T-helper 9 cell (primary cell): ENCODE data around the gene SH3GL3.

Source experiments
- DNase-seq: peaks from one replicate; pipeline ENCODE4 v3.0.0-alpha.2; 2020

Gene SH3GL3

DNA sequence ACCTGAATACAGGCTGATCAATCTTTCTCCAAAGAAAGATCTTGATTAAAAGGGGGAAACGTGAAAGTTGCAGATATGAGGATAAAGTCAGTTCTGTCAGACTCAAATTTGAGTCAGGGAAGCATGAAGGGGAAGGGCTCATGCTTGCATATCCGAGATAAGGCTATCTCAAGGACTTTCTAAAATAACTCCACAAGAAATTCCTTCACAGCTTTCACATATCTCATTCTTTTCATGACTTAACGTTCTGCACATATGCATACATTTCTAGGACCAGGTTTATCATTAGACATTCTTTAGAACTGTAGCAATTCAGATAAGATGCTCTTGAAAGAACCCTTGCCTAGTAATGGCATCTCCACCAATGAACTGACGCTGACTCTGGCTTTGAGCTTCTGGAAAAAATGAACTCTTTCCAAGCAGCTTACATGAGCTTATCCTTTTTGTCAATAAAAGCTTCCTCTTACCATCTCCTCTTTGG lies 15.9 kb downstream of the SH3GL3 start:
- DNase-seq: no peak

DNA sequence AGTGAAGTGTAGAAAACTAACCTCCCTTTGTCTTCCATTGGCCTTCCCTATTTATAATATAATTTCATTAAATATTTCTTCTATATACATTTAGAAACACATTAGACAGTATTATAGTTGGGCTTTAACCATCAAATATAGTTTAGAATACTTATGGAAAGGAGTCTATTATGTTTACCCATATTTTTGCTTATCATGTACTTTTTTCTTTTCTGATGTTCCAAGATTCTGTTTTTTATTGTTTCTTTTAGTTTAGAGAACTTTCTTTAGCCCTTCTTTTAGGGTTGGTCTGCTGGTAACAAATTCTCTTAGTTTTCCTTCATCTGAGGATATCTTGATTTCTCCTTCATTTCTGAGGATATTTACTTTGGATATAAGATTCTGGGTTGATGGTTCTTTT lies 23.7 kb downstream of the SH3GL3 start:
- no peak for DNase-seq

DNA sequence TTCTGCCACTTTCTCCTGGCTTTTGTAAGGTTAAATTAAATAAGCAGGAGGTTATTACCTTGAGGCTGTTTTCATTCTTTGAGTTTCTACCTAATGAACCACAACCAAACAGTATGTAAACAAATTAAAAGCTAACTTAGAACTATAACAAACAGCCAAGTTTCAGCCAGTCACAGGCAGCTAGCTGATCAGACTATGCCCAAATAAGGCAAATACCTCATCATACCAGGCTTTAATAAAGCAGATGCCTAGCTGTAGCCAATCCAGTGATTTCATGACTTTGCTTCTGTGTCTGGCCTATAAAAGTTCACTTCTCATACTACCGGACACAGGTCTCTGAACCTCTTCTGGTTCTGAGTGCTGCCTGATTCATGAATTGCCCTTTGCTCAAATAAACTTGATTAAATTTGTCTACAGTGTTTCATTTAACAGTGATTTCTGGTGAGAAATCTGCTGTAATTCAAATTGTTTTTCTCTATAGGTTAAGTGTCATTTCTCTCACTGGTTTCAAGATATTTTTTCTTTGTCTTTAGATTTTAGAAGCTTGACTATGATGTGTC lies 24.2 kb downstream of the SH3GL3 start:
- DNase-seq: no peak

DNA sequence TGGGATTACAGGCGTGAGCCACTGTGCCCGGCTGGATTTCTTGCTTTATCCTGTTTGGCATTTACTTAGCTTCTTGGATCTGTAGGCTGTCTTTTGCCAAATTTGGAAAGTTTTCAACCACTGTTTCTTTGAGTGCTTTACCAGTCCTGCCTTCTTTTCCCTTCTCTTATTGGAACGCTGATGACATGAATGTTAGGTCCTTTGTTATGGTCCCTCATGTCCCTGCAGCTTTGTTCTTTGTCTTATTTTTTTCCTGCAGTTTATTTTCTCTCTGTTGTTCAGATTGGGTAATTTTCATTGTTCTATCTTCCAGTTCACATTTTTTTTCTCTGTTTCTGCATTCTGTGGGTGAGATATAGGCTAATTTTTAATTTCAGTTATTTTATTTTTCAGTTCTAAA lies 25.0 kb downstream of the SH3GL3 start:
- no peak for DNase-seq

DNA sequence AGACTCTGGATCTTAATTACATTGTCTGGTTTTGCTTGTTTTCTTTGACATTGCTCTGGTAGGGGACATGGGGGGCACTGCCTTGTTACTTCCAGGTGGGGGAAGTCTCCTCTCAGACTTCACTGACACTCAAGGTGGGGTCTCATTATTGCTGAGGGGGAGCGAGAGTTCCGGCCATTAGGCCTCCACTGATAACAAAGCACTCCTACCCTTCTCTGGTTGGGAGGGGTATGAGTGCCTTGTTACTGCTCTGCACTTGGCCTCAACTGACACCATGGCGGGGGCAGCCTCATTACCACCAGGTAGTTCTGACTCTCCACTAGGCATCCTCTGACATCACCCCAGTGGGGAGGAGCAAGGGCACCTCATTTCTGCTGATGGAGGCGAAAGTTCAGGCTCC lies 25.7 kb downstream of the SH3GL3 start:
- no peak for DNase-seq

DNA sequence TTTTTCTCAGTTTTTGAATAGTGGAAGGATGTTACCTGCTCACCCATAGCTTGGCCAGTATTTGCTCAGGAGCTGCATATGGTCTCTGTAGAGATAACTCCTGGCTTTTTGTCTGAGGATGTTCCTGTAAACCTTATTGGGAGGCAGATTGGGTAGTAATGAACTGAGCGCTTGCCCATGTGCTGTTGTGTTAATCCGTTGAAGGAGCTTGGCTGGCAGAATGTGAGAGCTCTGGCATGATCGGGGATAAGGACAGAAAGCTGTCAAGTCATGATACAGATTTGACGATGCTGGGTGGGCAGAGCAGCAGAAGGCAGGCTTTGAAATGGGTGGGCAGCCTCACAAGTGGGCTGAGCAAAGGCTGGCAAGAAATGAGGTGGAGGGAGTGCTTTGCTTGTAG lies 27.4 kb downstream of the SH3GL3 start:
- DNase-seq: no peak

DNA sequence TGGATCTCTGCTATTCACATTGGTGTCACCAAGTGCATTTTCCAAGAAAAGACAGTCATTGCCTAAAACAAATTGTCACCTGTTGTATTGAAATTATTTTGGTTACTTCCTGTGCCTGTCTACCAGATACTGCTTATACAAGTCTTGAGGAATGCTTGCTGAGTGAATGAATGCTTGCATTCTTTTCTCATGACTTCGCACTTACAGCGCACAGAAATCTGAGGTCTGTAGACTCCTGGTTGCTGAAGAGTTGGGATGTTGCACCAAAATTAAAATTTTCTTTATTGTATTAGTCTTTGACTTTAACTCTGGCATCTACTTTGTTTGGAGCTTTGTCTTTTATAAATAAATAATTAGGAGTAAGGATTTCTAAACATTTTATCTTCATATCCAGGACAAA lies 28.4 kb downstream of the SH3GL3 start:
- no peak for DNase-seq

DNA sequence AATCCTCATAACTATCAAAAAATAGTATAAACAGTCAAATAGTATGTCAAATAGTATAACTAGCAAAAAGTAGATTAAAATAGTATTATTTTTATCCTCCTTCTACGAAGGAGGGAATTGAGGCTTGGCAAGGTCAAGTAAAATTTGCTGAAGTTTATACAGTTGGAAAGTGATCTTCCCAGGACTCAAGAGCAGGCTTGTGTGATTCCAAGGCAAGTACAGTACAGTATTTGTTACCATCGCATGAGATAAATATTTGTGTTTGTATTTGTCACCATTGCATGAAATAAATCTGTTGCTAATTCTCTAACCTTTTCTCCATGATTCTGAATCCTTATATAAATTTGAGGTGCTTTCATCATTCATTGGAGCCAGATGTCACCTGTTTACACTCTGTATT lies 28.9 kb downstream of the SH3GL3 start:
- DNase-seq: no peak

DNA sequence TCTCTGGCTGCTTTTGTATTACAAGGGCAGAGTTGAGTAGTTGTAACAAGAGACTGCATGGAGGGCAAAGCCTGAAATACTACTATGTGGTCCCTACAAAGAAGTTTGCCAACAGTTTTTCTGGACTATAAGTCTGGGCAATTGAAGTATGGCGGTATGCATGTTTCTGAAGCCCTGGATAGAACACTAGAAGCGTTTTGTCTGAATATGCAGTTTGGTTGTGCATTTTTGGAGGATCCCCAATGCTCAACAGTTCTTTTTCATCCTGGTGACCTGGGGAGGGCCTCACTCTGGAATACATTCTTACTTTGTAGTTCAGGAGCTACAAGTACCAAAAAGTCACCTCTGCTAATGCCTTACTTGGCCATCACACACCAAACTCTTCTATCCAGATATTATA lies 29.6 kb downstream of the SH3GL3 start:
- DNase-seq: no peak

DNA sequence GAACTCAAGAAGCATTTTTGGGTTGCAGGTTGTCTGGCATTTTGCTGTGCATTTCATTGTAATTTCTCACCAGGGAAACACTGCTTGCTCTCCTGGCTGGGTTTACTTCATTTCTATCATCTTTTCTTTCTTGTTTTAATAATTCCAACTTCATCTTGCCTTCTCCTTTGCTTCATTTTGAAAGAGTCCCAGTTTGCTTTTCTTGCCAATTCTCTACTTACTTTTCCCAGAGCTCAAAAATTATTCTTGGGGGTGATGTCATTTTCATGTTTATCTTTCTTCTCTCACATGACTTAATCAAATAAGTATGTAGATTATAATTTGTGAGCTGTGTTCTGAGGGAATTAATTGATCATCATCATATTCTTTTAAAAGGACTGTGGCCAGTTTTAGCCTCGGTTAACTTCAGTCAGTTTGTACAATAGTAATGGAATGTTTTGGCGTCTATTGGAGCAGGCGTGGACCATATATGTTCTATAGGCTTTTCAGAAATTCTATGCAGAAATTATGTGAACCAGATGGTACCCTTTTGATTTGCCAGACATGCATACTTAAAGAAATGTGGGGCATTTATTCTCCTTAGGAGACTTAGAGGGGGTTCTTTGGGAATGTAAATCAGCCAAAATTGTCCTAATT lies 30.1 kb downstream of the SH3GL3 start:
- DNase-seq: no peak

DNA sequence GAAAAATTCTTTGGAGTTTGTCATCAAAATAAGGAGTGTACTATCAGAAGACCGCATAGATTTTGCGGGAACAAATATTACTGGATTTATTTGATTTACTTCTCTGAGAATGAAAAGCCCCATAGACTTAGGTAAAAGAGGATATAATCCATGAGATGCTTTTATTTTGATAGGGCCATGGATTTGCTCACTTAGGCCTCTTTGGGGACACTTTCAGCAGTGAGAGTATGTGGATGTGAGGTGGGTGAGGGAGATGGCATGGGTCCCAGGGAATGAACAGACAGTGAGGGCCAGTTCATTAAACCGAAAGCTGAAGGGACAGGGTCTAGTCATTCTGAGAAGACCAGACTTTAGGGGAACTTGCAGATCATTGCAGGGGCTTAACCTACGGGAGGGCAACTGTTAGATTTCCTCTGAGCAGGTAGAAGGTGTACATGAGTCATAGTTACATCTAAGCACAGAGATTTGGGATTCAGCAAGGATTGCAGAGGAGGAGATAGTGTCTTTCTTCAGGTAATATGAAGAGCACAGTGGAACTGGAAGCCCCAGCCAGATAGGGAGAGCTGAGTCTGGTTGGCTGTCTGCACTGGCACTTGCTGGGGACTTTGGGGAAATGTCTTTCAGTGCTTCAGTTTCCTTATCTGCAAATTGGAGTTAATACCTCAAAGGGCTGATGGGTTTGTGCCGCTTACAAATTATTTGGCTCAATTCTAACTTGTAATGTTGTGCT lies 30.8 kb downstream of the SH3GL3 start:
- DNase-seq: no peak

DNA sequence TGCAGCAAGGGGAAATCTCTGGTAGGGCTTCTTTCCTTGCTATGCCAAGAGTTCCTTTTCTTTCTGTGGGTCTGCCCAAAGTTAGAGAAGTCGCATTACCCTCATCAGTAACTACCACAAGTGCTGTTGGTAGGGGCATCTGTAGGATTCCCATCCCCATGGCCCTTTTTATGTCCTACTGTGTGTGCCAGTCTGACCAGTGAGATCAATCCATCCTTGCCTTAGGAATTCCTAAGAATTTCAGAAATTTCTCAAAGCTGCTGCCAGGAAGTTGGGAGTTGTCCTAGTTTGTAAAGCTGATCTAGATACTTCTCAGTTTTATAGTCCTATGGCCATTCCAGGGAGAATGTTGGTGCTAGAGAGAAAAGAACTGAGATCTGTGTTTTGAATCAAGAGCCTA lies 36.5 kb downstream of the SH3GL3 start:
- DNase-seq: no peak

DNA sequence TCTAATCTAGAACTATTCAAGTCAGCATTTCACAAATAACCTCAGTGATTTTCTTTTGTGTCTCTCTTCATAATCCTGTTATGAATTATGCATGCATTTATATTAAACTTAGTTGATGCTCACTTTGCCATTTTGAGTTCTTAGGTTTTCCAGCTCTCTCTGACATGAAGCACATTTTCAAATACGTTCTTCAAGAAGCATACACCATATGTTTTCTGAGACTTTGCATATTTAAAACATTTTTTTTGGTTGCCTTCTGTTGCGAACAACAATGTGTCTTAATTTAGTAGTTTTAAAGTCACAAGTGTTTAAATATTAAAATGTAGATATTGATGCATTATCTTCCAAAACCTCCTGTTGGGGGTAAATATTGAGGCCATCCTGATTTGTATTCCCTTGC lies 37.5 kb downstream of the SH3GL3 start:
- no peak for DNase-seq

DNA sequence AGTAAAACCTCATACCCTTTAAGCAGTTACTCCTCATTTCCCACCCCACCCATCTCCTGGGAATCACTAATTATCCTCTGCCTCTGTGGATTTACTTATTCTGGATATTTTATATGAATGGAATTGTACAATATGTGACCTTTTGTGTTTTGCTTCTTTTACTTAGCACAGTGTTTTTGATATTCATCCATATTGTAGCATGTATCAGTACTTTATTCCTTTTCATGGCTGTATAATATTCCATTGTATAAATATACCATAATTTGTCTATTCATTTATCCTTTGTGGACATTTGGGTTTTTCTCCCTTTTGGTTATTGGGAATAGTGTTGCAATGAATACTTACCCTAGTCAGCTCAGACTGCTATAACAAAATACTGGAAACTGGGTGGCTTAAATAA lies 39.2 kb downstream of the SH3GL3 start:
- no peak for DNase-seq

DNA sequence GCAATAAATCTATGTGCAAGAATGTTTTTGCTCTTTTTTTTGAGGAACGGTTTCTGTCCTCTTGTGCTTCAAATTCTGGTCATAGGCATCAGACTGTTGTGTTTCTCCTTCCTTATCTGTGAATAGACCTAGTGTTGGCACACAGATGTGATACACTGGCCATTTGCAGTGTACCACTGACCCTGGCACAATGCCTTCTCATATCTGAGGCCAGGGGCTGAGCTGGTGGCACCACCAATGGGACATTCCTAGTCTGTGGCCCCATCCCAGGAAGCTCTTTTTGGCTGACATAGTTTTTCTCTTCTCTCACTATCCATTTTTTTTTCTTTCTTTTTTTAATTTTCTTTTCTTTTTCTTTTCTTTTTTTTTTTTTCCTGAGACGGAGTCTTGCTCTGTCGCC lies 40.4 kb downstream of the SH3GL3 start:
- no peak for DNase-seq

DNA sequence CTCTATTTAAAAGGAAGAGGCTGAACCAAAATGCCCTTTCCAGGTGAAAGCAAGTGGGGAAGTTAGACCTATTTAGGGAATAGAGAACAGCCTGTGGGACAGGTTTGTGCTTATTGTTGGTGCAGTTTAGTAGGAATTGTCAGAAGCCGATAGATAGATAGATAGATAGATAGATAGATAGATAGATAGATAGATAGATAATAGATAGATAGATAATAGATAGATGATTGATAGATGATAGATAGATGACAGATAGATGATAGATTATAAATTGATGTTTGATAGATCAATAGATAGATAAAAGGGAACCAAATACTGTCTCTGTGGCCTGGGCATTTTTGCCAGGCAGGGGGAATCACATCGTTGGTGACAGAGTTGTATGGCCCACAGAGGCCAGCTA lies 42.5 kb downstream of the SH3GL3 start:
- no peak for DNase-seq

DNA sequence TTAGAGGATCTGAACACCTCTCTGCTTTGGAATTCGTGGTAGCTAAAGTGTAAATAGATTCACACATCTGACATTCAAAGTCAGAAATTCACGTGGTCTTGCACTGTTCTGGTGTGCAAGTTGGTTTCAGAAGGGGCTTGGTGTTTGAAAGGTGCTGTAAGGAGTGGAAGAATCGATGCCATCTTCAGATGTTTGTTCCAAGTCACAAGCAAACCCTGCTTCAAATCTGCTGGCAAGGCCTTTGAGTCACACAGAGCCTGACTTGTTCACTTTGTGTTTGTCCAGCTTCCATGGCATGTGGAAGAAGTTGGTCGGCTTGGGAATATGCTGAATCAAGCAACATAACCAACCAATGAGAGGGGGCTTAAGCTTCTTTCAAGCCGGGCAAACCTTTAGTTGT lies 44.3 kb downstream of the SH3GL3 start:
- no peak for DNase-seq

DNA sequence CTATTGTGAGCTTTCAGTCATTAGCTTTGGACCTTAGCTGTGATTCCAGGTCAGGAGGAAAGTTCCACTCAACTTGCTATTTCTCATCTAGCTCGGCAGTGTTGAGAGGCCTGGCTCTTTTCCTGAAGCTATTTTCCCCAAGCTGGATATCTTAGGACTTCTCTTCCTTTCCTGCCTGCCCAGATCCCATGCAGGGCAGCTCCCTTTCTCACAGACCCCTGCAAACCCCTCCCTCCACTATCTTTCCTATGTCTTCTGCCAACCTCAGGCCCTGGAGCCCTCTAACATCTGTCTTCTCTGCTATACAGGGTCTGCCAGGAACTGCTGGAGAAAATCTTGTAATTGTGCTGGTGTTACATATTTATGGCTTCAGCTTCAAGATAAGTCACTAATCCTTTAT lies 49.6 kb downstream of the SH3GL3 start:
- DNase-seq: no peak

DNA sequence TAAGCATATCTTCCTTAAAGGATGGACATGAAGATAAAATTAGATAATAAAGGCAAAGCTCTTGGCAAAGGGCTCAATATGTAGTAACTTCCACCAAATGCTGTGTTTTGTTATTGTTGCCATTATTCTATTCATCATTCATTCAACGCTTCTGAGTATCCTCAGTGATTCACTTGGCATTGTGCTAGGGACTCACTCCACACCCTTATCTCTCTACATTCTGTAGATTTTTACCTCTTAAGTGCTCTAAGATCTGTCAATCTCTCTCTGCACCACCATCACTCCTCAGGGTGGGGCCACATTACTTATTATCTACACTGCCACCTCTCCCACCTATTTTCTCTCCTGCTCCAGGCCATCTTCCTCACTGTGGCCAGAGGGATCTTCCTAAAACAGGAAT lies 51.2 kb downstream of the SH3GL3 start:
- DNase-seq: no peak

DNA sequence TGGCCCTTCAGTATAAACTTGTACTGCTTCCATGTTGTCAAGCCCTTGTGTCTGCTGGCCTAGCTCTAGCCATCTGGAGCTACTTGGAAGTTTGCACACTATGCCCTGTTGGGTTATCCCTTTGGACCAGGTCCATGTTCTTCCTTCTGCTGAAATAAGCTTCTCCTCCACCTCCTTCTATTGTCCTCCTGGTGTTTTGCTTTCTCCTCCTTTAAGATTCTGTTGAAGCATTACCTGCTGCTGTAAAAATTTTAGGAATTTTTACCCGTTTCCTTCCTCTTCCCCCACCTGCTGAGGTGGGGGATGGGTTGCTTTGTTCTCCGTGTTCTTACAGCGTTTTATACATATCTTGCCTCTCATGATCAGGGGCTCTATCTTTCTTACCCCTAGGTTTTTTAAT lies 51.7 kb downstream of the SH3GL3 start:
- no peak for DNase-seq

DNA sequence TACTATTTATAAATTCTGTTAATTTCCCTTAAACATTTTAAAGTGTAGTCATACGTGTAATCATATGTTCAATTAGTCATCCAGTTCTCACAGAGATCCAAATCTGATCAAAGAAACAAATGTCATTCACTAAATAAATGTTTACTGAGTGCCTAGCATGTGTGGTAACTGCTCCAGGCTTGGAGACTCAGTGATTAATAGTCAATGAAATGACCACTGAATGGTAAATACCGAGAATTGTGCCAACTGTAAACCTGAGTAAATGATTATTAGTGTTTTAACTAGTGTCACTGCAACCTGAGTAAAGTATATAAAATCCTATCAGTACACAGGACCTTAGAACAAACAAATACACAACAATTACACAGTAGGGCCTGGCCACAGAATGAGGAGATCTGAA lies 52.3 kb downstream of the SH3GL3 start:
- DNase-seq: no peak

DNA sequence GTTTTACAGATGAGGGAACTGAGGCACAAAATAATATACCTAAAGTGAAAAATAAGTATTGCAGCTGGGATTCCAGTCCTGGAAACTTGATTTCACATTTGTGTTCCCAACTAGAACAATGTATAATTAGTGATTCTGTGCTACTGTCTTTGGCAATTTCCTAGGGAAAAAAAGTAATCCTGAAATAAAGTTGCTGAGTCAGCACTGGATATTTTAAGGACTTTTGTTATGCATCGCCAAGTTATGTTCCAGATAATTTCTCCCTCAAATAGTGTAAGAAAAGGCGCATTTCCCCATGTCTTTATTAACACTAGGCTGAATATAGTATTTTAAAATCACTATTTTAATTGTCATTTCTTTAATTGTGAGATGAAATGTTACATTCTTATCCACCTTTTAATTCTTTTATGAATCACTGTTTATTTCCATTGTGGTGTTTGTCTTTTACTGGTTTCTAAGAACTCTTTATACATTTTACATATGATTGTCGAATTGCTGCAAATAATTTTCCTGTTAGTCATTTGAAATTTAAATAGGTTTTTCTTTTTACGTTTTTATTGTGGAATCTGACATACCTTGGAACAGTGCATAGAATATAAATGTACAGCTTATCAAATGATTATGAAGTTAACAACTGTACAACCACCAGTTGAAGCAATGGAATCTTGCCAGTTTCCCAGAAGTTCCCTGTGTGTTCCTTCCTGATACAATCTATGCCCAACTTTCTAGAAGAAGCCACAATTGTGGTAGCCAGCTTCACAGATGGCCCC lies 56.6 kb downstream of the SH3GL3 start:
- no peak for DNase-seq

DNA sequence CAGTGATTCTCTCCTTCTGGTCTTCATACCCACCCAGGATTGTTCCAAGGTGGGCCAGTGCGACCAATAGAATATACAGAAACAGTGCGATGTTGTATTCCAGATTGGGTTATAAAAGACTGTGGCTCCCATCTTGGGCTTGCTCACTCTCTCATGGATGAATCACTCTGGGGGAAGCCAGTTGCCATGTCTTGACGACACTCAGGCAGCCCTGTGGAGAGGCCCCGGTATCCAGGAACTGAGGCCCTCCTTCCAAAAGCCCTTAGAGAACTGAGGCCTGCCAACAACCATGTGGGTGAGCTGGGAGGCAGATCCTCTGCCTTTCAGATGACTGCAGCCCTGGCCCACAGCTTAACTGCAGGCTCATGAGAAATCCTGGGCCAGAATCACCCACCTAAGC lies 57.2 kb downstream of the SH3GL3 start:
- no peak for DNase-seq

DNA sequence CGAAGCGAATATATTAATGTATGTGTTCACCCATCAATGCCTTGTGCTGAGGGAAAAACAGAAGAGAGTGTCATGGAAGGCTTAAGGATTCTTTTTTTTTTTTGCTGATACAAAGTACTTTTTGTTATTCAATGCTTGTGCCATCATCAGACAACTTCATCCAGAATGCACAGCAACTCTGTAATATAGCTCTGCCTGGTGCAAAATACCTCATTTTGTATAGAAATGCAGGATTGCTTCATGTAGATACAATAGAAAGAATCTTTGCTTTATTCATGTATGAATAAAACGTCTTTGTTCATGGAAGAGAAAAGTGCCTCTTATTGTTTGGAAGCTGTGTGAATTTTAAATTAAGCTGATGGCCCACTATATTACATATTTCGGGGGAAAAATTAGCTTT lies 62.9 kb downstream of the SH3GL3 start:
- DNase-seq: no peak
